ENCODE results near the gene FOXP1.
A peak's percentile ranks its signal among the peaks of the same experiment; 100 is the strongest.

The FOXP1 gene

GRCh38 chr3:71417791-71418190, 165.7 kb downstream of the FOXP1 start:
- Histone ChIP-seq H3K27me3 (ENCODE audit: low read depth, low read length) (peaks cover 77% of the 10 kb centered on the region), H3K4me1 (ENCODE audit: low read length) (peaks cover 28% of the 10 kb centered on the region), H3K9ac (ENCODE audit: low read length) (no peak overlapping the region), H3K36me3 (replicated peaks; ENCODE audit: low read depth, low read length) (no peaks in the 10 kb centered on the region), H2AFZ (ENCODE audit: low read depth, low read length) (no peak overlapping the region), H3K4me3 (ENCODE audit: low read length) (no peak overlapping the region), H3K27ac (ENCODE audit: low read length) (no peak overlapping the region), H3K79me2 (ENCODE audit: low read length) (no peaks in the 10 kb centered on the region), H3K4me2 (ENCODE audit: low read length) (no peak overlapping the region), H3K9me3 (ENCODE audit: insufficient read depth, low read length) (no peaks in the 10 kb centered on the region), H4K20me1 (ENCODE audit: insufficient read depth, low read length) (0 out of 2 replicates have a peak, but pooled peaks cover 10% of the 10 kb centered on the region)
- TF ChIP-seq CTCF (IDR thresholded peaks at IDR 0.05; ENCODE audit: low read depth, low read length) (no peak), EZH2phosphoT487 (IDR thresholded peaks at IDR 0.05; ENCODE audit: low read depth) (no peak)

GRCh38 chr3:71416876-71417275, 166.7 kb downstream of the FOXP1 start:
- Histone ChIP-seq H3K9ac (ENCODE audit: low read length) (no peak overlapping the region), H3K9me3 (ENCODE audit: insufficient read depth, low read length) (no peaks in the 10 kb centered on the region), H4K20me1 (ENCODE audit: insufficient read depth, low read length) (0 out of 2 replicates have a peak, but pooled peaks cover 3% of the 10 kb centered on the region), H3K27me3 (ENCODE audit: low read depth, low read length) (peaks cover 78% of the 10 kb centered on the region), H3K79me2 (ENCODE audit: low read length) (no peaks in the 10 kb centered on the region), H3K4me1 (ENCODE audit: low read length) (peaks cover 19% of the 10 kb centered on the region), H2AFZ (ENCODE audit: low read depth, low read length) (no peak overlapping the region), H3K4me2 (ENCODE audit: low read length) (peak overlapping the region; percentile 38), H3K4me3 (ENCODE audit: low read length) (peak overlapping the region; percentile 20; the same call in 1 of the 2 replicates), H3K36me3 (replicated peaks; ENCODE audit: low read depth, low read length) (no peaks in the 10 kb centered on the region), H3K27ac (ENCODE audit: low read length) (no peak overlapping the region)
- TF ChIP-seq EZH2phosphoT487 (IDR thresholded peaks at IDR 0.05; ENCODE audit: low read depth) (no peak), CTCF (IDR thresholded peaks at IDR 0.05; ENCODE audit: low read depth, low read length) (peak; percentile 40)

DNA sequence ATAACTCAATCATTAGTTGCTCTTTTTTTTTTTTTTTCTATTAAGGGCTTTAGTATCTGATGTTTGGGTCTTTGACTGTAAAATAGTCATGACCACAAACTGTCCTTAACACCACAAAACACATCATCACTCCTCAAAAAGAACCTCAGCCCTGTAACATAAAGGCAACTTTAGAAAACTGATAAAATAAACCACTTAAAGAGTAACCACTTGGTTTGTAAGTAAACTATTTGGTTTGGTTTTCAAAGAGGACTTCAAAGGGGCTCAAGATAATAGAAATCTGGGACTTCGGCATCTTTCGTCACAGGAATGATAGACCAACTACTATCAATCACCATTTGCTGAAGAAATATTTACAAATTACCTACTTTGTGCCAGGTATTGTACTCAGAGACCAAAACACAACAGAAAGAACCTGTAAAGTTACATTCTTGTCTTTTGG, 167.8 kb downstream of the FOXP1 start:
- TF ChIP-seq CTCF (IDR thresholded peaks at IDR 0.05; ENCODE audit: low read depth, low read length) (no peak), EZH2phosphoT487 (IDR thresholded peaks at IDR 0.05; ENCODE audit: low read depth) (no peak)
- Histone ChIP-seq H2AFZ (ENCODE audit: low read depth, low read length) (no peak overlapping the region), H3K4me1 (ENCODE audit: low read length) (peaks cover 7% of the 10 kb centered on the region), H3K4me3 (ENCODE audit: low read length) (no peak overlapping the region), H3K9me3 (ENCODE audit: insufficient read depth, low read length) (no peaks in the 10 kb centered on the region), H3K27me3 (ENCODE audit: low read depth, low read length) (peaks cover 81% of the 10 kb centered on the region), H3K27ac (ENCODE audit: low read length) (no peak overlapping the region), H3K36me3 (replicated peaks; ENCODE audit: low read depth, low read length) (no peaks in the 10 kb centered on the region), H3K4me2 (ENCODE audit: low read length) (no peak overlapping the region), H3K9ac (ENCODE audit: low read length) (no peak overlapping the region), H3K79me2 (ENCODE audit: low read length) (no peaks in the 10 kb centered on the region), H4K20me1 (ENCODE audit: insufficient read depth, low read length) (0 out of 2 replicates have a peak, but pooled peaks cover 3% of the 10 kb centered on the region)

DNA sequence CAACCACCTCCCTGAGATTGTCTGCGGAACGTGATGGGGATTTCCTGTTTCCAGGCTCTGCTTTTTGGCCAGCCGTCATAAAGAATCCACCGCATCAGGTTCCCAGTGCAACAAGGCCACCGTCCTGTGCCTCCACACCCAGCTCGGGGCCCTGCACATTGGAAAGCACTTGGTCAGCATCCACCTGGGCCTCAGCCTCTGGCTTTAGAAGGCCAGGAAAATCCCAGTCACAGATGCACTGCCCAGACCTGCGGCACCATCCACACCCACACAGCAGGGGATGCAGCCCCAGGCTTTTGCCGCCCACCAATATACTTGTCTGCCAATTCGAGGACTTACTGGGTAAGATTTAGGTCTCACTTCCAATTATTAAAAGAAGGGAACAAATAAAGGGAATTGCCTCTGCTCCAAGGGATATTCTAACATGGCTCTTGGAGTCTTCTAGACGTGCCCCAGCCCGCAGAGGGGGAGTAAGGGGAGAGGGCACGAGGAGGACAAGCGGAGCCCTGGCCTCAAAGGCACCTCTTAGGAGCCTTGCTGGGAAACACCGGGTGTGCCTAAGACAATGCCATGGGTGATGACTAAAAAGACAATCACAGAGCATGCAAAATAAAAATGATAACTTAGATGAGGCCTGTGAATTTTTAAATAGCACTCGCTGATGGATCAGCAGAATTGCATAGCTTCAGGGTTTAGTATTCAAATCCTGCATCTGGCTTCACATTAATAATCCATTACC, 169.2 kb downstream of the FOXP1 start:
- Histone ChIP-seq H3K79me2 (ENCODE audit: low read length) (no peaks in the 10 kb centered on the region), H3K4me1 (ENCODE audit: low read length) (peaks cover 4% of the 10 kb centered on the region), H3K36me3 (replicated peaks; ENCODE audit: low read depth, low read length) (no peaks in the 10 kb centered on the region), H3K9ac (ENCODE audit: low read length) (no peak overlapping the region), H3K27ac (ENCODE audit: low read length) (no peak overlapping the region), H2AFZ (ENCODE audit: low read depth, low read length) (no peak overlapping the region), H4K20me1 (ENCODE audit: insufficient read depth, low read length) (0 out of 2 replicates have a peak, but pooled peaks cover 3% of the 10 kb centered on the region), H3K9me3 (ENCODE audit: insufficient read depth, low read length) (no peaks in the 10 kb centered on the region), H3K27me3 (ENCODE audit: low read depth, low read length) (peaks cover 86% of the 10 kb centered on the region), H3K4me3 (ENCODE audit: low read length) (no peak overlapping the region), H3K4me2 (ENCODE audit: low read length) (no peak overlapping the region)
- no peak for TF ChIP-seq CTCF (IDR thresholded peaks at IDR 0.05; ENCODE audit: low read depth, low read length)
- no peak for TF ChIP-seq EZH2phosphoT487 (IDR thresholded peaks at IDR 0.05; ENCODE audit: low read depth)

Measured in OCI-LY3 (cell line).